GM12891 (cell line): ENCODE results near the gene MAPRE2.

Experiments used
- PAX5 ChIP-seq: IDR thresholded peaks from 2 replicates; pipeline ENCODE4 v1.6.1; 2011; ENCODE audit warnings: low read length, moderate library complexity, mild to moderate bottlenecking; ENCODE audit not compliant: insufficient read depth, severe bottlenecking
- POLR2A ChIP-seq: IDR thresholded peaks from 2 replicates; pipeline ENCODE4 v1.6.1; 2011; ENCODE audit warnings: low read depth, low read length, control low read depth
- POLR2AphosphoS5 ChIP-seq: IDR thresholded peaks from 2 replicates; pipeline ENCODE4 v1.6.1; 2011; ENCODE audit warnings: low read depth, low read length, control low read depth
- POU2F2 ChIP-seq: IDR thresholded peaks from 2 replicates; pipeline ENCODE4 v1.6.1; 2011; ENCODE audit warnings: low read depth, mild to moderate bottlenecking, control low read depth, low read length, moderate library complexity
- SPI1 ChIP-seq: IDR thresholded peaks from 2 replicates; pipeline ENCODE4 v1.6.1; 2011; ENCODE audit warnings: low read depth, low read length, control low read depth
- TAF1 ChIP-seq: IDR thresholded peaks from 2 replicates; pipeline ENCODE4 v1.6.1; 2011; ENCODE audit warnings: low read depth, low read length, control low read depth

GRCh38 chr18:35055726-35056125 is 14.5 kb downstream of the MAPRE2 start:
- no peak for TF ChIP-seq POLR2AphosphoS5
- TF ChIP-seq POLR2A = no peak
- TF ChIP-seq PAX5 = no peak
- no peak for TF ChIP-seq TAF1
- no peak for TF ChIP-seq SPI1
- TF ChIP-seq POU2F2 = no peak
